Gastrocnemius medialis (tissue), 4 donors: Measurements from ENCODE around the gene DNAJC25.

Experiments
- POLR2A ChIP-seq, 2 donors: fragments of 450-650 bp; IDR thresholded peaks; one replicate each; pipeline ENCODE4 v1.6.1; 2017; ENCODE audit warnings: antibody characterized with exemption in 2 of 2, mild to moderate bottlenecking in 2 of 2, moderate library complexity in 2 of 2
- TF ChIP-seq, protein P1 (sequence below), 5 experiments: fragments of 450-650 bp in 3 of 5; fragments of 200-600 bp in 2 of 5; sonication (generic) in 2 of 5; IDR thresholded peaks in 4 of 5; conservative IDR thresholded peaks in 1 of 5; 1 replicate in 4 of 5; 2 replicates in 1 of 5; pipeline ENCODE4 v1.5.1; 2016 to 2019; ENCODE audit warnings: antibody characterized with exemption in 5 of 5, mild to moderate bottlenecking in 3 of 5, moderate library complexity in 3 of 5

DNA sequence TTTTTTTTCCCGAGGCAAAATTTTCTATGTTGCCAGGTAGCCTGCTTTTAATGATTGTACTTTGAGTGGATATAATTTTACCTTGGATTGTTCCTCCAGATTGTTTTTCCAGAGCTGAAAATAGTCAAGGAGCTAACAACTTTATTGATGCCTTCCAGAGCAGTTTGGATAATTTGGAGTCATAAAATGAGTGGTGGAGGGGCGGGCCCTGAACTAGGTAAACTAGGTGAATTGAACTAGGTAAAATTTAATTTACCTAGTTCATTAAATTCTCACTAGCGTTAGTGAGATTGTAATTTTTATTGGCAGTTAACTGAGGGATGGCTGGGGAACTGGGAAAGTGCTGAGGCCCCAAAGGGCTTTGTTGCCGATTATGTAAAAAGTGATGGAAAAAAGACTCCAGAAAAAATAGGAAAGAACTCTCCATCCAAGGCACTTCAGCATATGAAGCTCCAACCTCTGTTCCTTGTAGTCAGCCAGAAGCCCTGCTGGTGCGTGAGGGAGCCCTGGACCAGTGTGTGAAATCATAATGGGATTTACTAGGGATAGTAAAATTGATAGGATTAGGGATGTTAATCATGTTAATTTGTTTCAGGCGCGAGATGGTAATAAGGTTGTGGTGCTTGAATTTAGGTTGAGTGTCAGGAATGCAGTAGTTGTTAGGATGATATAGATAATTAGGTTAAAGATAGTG lies 1.7 kb downstream of the DNAJC25 start:
- TF ChIP-seq, protein P1, sequence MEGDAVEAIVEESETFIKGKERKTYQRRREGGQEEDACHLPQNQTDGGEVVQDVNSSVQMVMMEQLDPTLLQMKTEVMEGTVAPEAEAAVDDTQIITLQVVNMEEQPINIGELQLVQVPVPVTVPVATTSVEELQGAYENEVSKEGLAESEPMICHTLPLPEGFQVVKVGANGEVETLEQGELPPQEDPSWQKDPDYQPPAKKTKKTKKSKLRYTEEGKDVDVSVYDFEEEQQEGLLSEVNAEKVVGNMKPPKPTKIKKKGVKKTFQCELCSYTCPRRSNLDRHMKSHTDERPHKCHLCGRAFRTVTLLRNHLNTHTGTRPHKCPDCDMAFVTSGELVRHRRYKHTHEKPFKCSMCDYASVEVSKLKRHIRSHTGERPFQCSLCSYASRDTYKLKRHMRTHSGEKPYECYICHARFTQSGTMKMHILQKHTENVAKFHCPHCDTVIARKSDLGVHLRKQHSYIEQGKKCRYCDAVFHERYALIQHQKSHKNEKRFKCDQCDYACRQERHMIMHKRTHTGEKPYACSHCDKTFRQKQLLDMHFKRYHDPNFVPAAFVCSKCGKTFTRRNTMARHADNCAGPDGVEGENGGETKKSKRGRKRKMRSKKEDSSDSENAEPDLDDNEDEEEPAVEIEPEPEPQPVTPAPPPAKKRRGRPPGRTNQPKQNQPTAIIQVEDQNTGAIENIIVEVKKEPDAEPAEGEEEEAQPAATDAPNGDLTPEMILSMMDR (IDR thresholded peaks at IDR 0.05 in 4 of 5, conservative IDR thresholded peaks at IDR 0.05 in 1 of 5) = no peak
- no peak for TF ChIP-seq POLR2A (IDR thresholded peaks at IDR 0.05)
